DMS153 (cell line): ENCODE measurements around the gene TIMP4.

ENCODE experiments used
- DNase-seq: peaks from one replicate; lab custom pipeline; 2025; lab: John Stamatoyannopoulos, UW

The TIMP4 gene

DNA sequence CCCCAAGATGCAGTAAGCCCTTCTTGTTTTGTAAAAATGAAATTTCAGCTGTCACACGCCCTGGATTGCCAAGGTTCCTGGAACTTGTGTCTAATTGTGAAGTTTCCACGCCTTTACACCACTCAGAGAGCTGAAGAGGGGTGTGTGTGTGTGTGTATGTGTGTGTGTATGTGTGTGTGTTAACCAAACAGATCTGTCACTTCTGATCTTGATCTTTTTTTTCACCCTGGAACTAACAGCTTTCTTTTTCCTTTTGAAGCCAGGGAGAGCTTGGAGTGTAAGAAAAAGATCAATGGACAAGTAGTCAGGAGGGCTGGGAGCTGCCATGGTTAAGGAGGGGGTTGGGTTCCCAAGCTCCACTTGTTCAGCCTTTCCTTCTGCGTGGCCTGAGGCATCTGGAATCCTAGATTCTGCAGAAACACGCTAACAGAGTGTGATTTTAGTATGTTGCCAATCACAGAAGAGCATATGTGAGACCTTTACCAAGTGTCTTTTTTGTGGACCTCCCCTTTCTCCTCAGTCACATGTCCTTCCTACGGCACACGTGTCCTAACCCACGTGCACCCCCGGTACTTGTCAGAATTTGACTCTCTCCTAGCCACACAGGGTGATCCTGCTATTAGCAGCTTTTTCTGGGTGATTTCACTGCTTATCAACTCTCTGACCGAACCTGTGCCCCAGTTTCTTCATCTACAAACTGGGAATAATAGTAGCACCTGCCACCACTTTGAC lies 11.5 kb downstream of the TIMP4 start:
- no peak for DNase-seq

GRCh38 chr3:12143949-12144504 lies 14.7 kb downstream of the TIMP4 start:
- no peak for DNase-seq

- no peak for DNase-seq
These were observed 16.2 kb downstream of the TIMP4 start for GRCh38 chr3:12142476-12142875.

- DNase-seq = no peak
These were observed 17.4 kb downstream of the TIMP4 start for GRCh38 chr3:12141350-12141749.

DNA sequence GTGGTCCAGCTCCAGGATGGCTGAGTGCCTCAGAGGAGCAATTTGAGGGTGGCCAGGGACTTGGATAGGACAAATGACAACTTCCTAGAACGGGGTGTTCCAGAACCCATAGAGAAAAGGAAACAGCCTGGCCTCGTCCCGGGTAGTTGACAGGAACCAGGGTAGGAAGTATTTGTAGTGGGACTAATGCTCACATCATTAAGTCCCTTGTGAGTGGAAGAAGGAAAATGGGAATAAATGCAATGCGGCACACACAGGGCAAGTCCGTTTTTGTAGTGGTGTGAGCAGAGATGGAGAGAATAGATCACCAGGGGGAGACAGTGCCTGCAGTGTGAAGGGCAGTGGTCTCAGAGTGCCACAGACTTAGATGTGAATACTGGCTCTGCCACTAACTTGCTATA lies 19.6 kb downstream of the TIMP4 start:
- no peak for DNase-seq

- no peak for DNase-seq
These were observed 20.7 kb downstream of the TIMP4 start for GRCh38 chr3:12138044-12138443.

- DNase-seq = no peak
These were observed 22.3 kb downstream of the TIMP4 start for GRCh38 chr3:12136371-12136770.

DNA sequence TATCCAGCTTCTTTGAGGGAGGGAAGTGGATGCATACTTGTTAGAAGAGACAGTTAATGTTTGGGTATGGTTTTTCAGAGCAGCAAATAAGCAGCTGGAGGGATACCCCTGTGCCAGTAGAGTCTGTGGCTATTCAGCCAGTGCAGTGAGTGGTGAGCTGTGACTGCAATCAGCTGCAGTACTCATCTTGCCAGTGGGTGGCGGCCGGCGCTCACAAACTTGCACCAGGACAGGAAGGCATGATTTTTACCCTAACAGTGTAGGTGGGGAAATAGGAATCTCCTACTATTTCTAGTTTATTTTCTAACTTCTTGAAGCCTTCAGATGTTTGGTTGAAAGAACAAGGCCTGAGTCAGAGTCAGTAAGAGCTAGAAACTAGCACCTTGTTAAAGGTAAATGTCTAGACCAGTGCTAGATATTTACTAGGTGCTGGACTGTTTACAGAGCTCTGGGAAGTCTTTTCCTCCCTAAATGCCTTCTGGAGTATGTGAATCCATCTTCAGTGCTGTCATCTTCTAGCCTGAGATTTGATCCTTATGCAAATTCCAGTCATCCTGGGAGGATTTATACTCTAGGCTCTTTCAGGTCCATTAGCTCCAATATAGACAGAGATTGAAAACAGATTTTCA lies 23.6 kb downstream of the TIMP4 start:
- DNase-seq = no peak

DNA sequence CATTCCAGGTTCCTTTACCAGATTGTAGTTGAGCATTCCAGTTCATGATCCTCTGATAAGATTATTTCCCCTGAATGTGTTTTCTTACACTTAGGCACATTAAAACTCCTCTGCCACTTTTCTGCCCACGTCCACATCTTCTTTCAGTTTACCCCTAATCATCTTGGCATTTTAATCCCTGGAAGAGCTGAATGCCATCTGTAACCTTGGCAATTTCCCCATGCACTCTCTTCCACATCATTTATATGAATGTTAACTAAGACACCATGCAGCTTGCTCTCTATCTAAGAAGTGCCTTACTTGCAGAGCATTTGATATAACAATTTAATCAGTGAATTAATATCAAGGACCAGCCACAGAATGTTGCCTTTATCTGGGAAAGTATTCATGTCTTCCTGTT lies 25.8 kb downstream of the TIMP4 start:
- no peak for DNase-seq

GRCh38 chr3:12131351-12132090 lies 27.2 kb downstream of the TIMP4 start:
- no peak for DNase-seq

- DNase-seq = no peak
These were observed 31.3 kb downstream of the TIMP4 start for GRCh38 chr3:12127391-12127790.

DNA sequence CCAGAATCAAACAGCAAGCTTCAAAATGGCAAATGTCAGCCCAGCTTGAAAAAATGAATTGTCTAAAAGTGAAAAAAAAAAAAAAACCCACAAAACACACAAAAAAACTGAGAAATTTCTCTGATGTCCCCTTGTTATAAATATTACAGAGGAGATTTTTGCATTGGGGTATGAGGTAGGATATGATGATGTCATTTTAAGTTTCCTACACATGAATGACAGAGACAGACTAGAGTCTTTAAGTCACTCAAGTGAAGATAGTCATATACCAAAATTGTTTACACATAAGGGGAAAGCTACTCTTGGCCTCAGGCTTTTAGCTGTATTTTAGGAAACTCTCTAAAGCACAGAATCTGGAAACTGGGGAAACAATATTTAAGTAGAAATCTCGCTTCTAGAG lies 32.9 kb downstream of the TIMP4 start:
- DNase-seq = no peak

DNA sequence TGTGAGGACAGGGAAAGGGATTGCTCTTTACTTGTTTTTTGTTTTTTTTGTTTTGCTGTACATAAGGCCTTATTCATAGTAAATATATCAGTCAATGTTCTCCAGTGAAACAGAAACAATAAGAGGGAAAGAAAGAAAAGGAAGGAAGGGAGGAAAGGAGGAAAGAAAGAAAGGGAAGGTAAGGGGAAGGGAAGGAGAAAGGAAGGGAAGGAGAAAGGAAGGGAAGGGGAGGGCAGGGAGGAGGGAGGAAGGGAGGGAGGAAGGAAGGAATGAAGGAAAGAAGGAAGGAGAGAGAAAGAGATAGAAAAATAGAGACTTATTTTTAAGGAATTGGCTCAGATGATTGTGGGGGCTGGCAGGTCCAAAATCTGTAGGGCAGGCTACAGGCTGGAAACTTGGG lies 37.2 kb downstream of the TIMP4 start:
- DNase-seq = no peak

DNA sequence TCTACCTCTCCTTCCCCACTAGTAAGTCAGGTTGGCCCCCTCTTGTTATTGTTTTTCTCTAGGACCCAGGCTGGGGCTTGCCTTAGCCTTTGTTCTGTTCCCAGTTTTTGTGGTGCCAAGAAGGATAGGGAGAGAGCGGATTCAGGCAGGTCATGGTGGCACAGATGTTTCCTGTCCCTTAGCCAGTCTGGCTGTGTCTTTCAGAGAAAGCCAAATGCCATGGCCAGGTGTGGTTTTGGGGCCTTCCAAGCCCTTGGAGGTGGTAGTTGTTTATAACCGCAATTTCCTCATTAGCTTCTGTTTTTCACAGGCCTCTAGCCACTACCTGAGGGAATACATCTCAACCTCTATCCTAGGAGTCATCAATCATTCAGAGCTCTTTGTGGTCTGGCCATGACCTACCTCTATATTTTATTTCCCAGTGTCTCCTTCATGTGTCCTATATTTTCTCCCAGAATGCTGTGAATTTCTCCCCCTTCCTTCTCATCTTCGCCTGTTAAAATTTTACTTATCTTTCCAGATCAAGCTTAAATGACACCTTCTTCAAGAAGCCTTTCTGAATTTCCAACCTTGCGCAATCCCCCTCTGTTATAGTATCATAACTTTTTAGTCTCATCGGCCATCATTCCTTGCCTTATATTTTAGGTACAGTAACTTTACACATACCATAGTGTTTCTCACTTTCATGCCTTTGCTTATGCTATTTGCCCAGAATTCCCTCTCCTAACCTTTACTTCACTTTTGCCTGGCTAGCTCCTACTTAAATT lies 38.2 kb downstream of the TIMP4 start:
- no peak for DNase-seq

- DNase-seq = no peak
These were observed 41.2 kb downstream of the TIMP4 start for GRCh38 chr3:12117473-12117872.

DNA sequence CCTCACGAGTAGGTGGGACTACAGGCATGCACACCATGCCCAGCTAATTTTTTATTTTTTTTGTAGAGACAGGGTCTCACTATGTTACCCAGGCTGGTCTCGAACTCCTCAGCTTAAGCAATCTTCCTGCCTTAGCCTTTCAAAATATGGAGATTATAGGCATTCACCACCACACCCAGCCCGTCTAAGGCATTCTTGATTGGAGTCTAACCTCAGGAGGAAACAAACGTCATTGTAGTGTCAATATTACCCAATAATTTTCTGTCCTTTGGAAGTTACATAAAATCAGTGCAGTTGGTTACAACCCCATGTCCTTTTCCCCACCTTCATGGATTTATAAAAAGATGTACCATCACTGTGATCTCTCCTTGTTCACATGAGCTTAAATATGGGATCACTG lies 41.8 kb downstream of the TIMP4 start:
- DNase-seq = no peak

GRCh38 chr3:12115849-12116248 lies 42.9 kb downstream of the TIMP4 start:
- no peak for DNase-seq

DNA sequence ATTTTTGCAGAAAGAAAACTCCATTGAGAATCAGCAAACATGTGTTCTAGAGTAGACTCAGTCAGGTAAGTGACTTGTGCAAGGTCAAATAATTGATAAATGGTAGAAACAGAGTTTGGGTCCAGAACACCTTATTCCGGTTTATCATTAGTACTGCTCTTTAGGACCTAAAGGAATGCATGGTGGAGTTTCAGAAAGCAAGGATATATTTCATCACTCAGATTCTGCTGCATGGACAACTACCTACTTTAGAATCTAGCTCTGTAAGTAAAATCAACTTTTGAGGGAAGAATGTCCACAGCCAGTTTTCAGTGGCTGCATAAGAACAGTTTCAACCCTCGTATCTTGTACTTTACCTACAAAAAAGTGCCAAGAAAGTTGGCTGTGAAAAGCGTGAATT lies 43.6 kb downstream of the TIMP4 start:
- no peak for DNase-seq

DNA sequence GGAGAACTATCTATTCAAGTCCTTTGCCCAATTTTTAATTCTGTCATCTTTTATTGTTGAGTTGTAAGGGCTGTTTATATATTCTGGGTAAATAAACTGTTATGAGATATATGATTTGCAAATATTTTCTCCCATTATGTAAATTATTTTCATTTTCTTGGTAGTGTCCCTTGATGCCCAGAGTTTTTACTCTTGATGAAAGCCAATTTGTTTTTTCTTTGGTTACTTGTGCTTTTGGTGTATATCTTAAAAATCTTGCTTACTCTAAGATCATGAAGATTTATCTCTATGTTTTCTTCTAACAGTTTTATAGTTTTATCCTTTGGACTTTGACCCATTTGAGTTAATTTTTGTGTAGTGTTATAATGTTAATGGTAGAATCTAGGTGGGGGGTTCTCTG lies 44.5 kb downstream of the TIMP4 start:
- no peak for DNase-seq

- no peak for DNase-seq
These were observed 51.5 kb downstream of the TIMP4 start for GRCh38 chr3:12107071-12107713.
